Uterus (tissue), 4 donors: ENCODE measurements around the gene RSRC1. TPM values are rescaled to one million over a fixed set of nuclear protein-coding genes. Genes with fewer than 3 reads are reported as not detected.

ENCODE experiments used
- DNase-seq, 2 donors: peaks; one replicate each; pipeline ENCODE4 v3.0.0-alpha.2; 2019 to 2020
- H3K27ac ChIP-seq, 2 donors: fragments of 200-600 bp; sonication (generic); 1 replicate in 1 of 2; 2 replicates in 1 of 2; pipeline ENCODE4 v1.5.1; 2016 to 2018
- H3K27me3 ChIP-seq, 2 donors: fragments of 200-600 bp; sonication (generic); one replicate each; pipeline ENCODE4 v1.5.1; 2018 to 2019; ENCODE audit warnings: control low read depth in 1 of 2
- H3K36me3 ChIP-seq, 2 donors: fragments of 200-600 bp; sonication (generic); one replicate each; pipeline ENCODE4 v1.5.1; 2019; ENCODE audit warnings: control low read depth in 1 of 2
- H3K4me1 ChIP-seq, 2 donors: fragments of 200-600 bp; sonication (generic); one replicate each; pipeline ENCODE4 v1.5.1; 2018 to 2019; ENCODE audit warnings: control low read depth in 1 of 2
- H3K4me3 ChIP-seq, 2 donors: fragments of 200-600 bp; sonication (generic); 1 replicate in 1 of 2; 2 replicates in 1 of 2; pipeline ENCODE4 v1.5.1; 2018 to 2019; ENCODE audit warnings: mild to moderate bottlenecking in 1 of 2
- H3K9me3 ChIP-seq, 2 donors: fragments of 200-600 bp; sonication (generic); one replicate each; pipeline ENCODE4 v1.5.1; 2019; ENCODE audit warnings: control low read depth in 1 of 2
- POLR2A ChIP-seq, 2 donors: fragments of 450-650 bp; IDR thresholded peaks; one replicate each; pipeline ENCODE4 v1.6.1; 2016; ENCODE audit warnings: antibody characterized with exemption in 2 of 2, mild to moderate bottlenecking in 1 of 2, moderate library complexity in 1 of 2
- intact Hi-C: fragments of 100-400 bp; cut with DNase I; formaldehyde crosslinking; loops from one replicate; pipeline ENCODE4 v1.15.1; 2023; ENCODE audit warnings: low total_unique reads
- total RNA-seq, 4 donors: library from RNA; depleted of rRNA in 3 of 4; stranded (reverse); fragments of >200 nt in 3 of 4; gene quantifications; one replicate each; pipeline versions ENCODE4 v1.1.0 to v1.2.4, GENCODE V29; 2014 to 2023
- TF ChIP-seq, protein P1 (sequence below), 4 experiments: fragments of 200-600 bp in 2 of 4; fragments of 450-650 bp in 2 of 4; sonication (generic) in 2 of 4; IDR thresholded peaks; one replicate each; pipeline ENCODE4 v1.5.1; 2016 to 2019; ENCODE audit warnings: antibody characterized with exemption in 4 of 4, mild to moderate bottlenecking in 2 of 4, moderate library complexity in 1 of 4
- donor health status: DM: yes; HTN: yes; CAD: no.

Gene RSRC1
- total RNA-seq, 4 donors from 2014 or later: 24.1 to 128 (median 60.6) TPM

DNA sequence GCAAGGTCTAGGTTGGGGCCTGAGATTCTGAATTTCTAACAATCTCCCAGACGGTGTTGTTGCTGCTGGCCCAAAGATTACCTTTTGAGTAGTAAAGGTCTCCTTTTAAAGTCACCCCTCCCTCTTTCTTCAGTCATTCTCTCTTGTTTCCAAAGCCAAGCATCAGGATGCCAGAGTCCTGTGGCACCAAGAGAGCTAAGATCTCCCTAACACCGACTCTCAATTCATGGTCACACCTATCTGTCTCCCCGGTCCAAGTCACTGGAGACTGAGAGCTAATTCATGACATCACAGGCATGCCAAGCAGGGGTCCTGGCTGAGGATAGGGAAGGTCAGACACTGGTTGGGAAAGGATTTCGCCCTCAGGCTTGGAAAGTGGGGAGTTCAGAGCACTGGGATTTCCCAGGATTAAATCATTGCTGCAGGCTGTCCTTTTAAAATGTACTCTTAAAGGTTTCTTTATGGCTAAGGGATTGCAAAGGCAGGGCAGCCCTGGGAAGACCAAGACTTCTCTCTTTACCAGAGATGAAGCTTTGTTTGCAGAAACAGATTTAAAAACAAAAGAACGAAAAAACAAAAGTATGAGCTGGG, 11.0 kb upstream of the RSRC1 start:
- no peak overlapping the region for H3K27ac ChIP-seq
- H3K27me3 ChIP-seq: peaks cover 55 to 100% of the 10 kb centered on the region in 2 donors
- no peak overlapping the region for H3K4me3 ChIP-seq
- DNase-seq: no peak
- H3K9me3 ChIP-seq: no peaks in the 10 kb centered on the region
- intact Hi-C loops: no loop called here
- H3K4me1 ChIP-seq: peaks cover 0 to 11% of the 10 kb centered on the region in 2 donors
- TF ChIP-seq POLR2A (IDR thresholded peaks at IDR 0.05): no peak
- TF ChIP-seq, protein P1, sequence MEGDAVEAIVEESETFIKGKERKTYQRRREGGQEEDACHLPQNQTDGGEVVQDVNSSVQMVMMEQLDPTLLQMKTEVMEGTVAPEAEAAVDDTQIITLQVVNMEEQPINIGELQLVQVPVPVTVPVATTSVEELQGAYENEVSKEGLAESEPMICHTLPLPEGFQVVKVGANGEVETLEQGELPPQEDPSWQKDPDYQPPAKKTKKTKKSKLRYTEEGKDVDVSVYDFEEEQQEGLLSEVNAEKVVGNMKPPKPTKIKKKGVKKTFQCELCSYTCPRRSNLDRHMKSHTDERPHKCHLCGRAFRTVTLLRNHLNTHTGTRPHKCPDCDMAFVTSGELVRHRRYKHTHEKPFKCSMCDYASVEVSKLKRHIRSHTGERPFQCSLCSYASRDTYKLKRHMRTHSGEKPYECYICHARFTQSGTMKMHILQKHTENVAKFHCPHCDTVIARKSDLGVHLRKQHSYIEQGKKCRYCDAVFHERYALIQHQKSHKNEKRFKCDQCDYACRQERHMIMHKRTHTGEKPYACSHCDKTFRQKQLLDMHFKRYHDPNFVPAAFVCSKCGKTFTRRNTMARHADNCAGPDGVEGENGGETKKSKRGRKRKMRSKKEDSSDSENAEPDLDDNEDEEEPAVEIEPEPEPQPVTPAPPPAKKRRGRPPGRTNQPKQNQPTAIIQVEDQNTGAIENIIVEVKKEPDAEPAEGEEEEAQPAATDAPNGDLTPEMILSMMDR (IDR thresholded peaks at IDR 0.05): no peak
- no peaks in the 10 kb centered on the region for H3K36me3 ChIP-seq

DNA sequence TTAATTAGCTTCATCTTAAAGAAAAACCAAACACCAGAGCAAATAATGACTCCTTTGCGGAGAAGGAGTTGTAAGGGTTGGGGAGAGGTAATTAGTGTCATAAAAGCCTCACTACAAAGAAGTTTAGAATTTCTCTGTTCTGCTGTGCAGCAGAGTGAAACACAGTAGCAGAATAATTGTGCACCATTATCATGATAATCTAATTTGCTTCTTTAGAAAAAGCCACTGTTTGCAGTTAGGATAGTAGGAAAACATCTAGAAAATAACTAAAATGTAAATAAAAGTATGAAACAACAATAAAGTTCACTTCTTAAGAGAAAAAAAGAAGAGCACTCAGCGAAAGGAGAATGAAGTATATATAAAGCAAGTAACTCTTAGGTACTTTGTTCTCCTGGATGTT, 9.2 kb upstream of the RSRC1 start:
- H3K4me1 ChIP-seq: peaks cover 0 to 11% of the 10 kb centered on the region in 2 donors
- H3K36me3 ChIP-seq: no peaks in the 10 kb centered on the region
- H3K4me3 ChIP-seq: no peak overlapping the region
- peaks cover 62 to 99% of the 10 kb centered on the region in 2 donors for H3K27me3 ChIP-seq
- TF ChIP-seq, protein P1 (IDR thresholded peaks at IDR 0.05): no peak
- no peak for TF ChIP-seq POLR2A (IDR thresholded peaks at IDR 0.05)
- intact Hi-C loops: no loop called here
- no peak for DNase-seq
- no peaks in the 10 kb centered on the region for H3K9me3 ChIP-seq
- no peak overlapping the region for H3K27ac ChIP-seq

DNA sequence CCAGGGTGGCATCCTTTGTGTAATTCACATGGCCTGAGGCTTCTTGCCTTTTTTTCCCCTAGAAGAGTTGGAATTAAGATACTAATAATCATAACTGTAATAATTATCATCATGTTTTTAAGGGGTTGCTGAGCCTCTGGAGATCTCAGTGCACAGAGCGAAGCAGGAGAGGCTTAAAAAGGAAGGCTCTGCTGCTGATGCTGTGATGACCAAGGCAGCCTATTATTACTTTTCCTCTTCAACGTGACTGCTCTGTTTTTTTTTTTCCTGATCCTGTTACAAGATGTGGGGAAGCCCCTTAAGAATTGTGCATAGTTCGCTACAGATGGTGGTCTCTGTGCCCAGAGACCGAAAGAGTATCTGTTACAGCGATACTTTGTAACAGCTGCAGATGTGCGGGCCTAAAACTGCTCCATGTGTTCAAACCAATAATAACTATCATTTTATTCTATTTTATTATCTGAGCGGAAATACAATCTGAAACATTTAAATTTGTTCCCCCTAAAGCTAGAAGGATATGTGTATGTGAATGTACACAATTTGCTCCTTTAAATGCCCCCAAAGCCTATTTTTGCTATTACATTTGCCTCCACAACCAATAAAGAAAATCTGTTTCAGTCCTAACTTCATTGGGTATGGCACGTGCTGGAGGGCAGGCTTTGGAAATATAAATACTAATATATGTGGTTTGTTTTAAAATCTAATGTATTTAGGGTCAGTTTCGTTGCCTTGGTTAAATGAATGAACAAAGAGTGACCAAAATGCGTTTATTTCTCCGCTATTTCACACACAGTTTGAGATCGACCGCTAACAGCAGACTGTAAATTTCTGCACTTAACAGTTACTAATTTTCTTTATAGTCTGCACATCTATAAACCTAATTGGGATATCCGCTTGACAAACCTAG, 8.3 kb upstream of the RSRC1 start:
- Histone ChIP-seq H3K9me3 (no peaks in the 10 kb centered on the region), H3K4me3 (no peak overlapping the region), H3K4me1 (peaks cover 0 to 11% of the 10 kb centered on the region in 2 donors), H3K36me3 (no peaks in the 10 kb centered on the region), H3K27me3 (peaks cover 58 to 97% of the 10 kb centered on the region in 2 donors), H3K27ac (no peak overlapping the region)
- intact Hi-C loops: no loop called here
- DNase-seq: no peak
- no peak for TF ChIP-seq POLR2A (IDR thresholded peaks at IDR 0.05)
- TF ChIP-seq, protein P1 (IDR thresholded peaks at IDR 0.05): no peak

DNA sequence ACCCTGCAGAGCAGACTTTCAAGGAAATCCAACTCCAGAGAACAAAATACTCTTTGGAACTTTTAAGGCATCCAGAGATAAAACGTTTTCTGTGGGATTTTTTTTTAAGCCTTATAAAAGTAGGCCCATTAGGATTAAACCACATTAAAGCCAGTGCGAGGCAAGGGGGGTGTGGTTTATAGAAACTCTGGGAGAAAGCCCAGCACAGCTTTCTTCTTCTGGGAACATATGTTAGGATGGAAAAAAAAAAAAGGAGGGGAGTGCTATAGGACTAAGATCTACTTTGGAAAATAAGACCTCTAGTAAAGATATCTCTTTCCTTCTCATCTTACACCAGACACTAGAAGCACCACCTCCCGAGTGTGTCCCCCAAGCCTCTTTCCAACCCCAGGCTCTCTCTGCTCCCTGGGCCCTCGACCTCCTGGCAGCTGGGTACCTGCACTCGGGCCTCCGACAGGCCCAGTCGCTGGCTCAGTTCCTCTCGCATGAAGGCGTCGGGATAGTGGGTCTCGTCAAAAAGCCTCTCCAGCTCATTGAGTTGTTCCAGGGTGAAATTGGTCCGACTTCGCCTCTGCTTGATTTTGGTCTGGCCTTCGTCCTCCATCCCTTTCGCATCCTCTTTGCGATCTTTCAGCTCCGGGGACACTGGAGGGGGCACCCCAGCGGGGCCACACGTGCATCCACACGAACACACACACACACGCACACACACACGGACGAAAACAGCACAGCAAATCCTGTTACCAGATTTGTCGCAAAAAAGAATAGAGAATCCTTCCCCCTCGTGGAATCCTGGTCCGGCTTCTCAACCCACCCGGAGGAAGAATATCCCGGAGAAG, 7.4 kb upstream of the RSRC1 start:
- intact Hi-C loops: no loop called here
- no peak overlapping the region for H3K4me3 ChIP-seq
- peaks cover 57 to 97% of the 10 kb centered on the region in 2 donors for H3K27me3 ChIP-seq
- no peak overlapping the region for H3K27ac ChIP-seq
- no peaks in the 10 kb centered on the region for H3K36me3 ChIP-seq
- no peaks in the 10 kb centered on the region for H3K9me3 ChIP-seq
- DNase-seq: no peak
- TF ChIP-seq POLR2A (IDR thresholded peaks at IDR 0.05): no peak
- TF ChIP-seq, protein P1 (IDR thresholded peaks at IDR 0.05): no peak
- H3K4me1 ChIP-seq: peaks cover 0 to 10% of the 10 kb centered on the region in 2 donors
